H1 (cell line): Measurements from ENCODE around the gene OAS3.

ENCODE experiments used
- CBX8 ChIP-seq: fragments of 300-800, 300-1000 bp; sonication (generic); IDR thresholded peaks from 2 replicates; pipeline ENCODE4 v1.7.1; 2016; ENCODE audit warnings: low read depth, low read length, borderline replicate concordance
- CTCF ChIP-seq, 3 experiments: IDR thresholded peaks; 1 replicate in 2 of 3; 2 replicates in 1 of 3; pipeline versions ENCODE4 v1.5.1 to v1.6.1; 2011; ENCODE audit warnings: low read length in 3 of 3, mild to moderate bottlenecking in 3 of 3, inconsistent platforms in 2 of 3, low read depth in 1 of 3, moderate library complexity in 1 of 3; ENCODE audit not compliant: insufficient read depth in 1 of 3; ENCODE audit errors: control extremely low read depth in 1 of 3
- MAX ChIP-seq: IDR thresholded peaks from 2 replicates; pipeline ENCODE4 v1.6.1; 2012; ENCODE audit warnings: inconsistent platforms
- POLR2A ChIP-seq, 2 experiments: IDR thresholded peaks; 1 replicate in 1 of 2; 2 replicates in 1 of 2; pipeline ENCODE4 v1.6.1; 2011; ENCODE audit warnings: low read depth in 2 of 2, low read length in 2 of 2, mild to moderate bottlenecking in 2 of 2; ENCODE audit errors: control extremely low read depth in 1 of 2
- RFX5 ChIP-seq: IDR thresholded peaks from 2 replicates; pipeline ENCODE4 v1.6.1; 2011; ENCODE audit warnings: low read depth, low read length, improper control_type of control experiment, borderline replicate concordance
- SP1 ChIP-seq: IDR thresholded peaks from 2 replicates; pipeline ENCODE4 v1.6.1; 2011; ENCODE audit warnings: low read depth, low read length
- YY1 ChIP-seq: IDR thresholded peaks from 2 replicates; pipeline ENCODE4 v1.6.1; 2011; ENCODE audit warnings: low read depth, mild to moderate bottlenecking, low read length
- TF ChIP-seq, protein P1 (sequence below): IDR thresholded peaks from 2 replicates; pipeline ENCODE4 v1.6.1; 2012; ENCODE audit warnings: inconsistent platforms

GRCh38 chr12:113003636-113004035, 65.4 kb downstream of the OAS3 start:
- no peak for TF ChIP-seq SP1
- TF ChIP-seq POLR2A (IDR thresholded peaks at IDR 0.05; ENCODE audit: control extremely low read depth in 1 of 2, low read depth in 2 of 2, low read length in 2 of 2) = no peak
- TF ChIP-seq RFX5 = no peak
- TF ChIP-seq YY1 = no peak
- TF ChIP-seq CBX8 = no peak
- TF ChIP-seq, protein P1, sequence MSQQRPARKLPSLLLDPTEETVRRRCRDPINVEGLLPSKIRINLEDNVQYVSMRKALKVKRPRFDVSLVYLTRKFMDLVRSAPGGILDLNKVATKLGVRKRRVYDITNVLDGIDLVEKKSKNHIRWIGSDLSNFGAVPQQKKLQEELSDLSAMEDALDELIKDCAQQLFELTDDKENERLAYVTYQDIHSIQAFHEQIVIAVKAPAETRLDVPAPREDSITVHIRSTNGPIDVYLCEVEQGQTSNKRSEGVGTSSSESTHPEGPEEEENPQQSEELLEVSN = no peak
- no peak for TF ChIP-seq MAX
- TF ChIP-seq CTCF (IDR thresholded peaks at IDR 0.05; ENCODE audit: control extremely low read depth in 1 of 3, insufficient read depth in 1 of 3, low read depth in 1 of 3, low read length in 3 of 3) = no peak
